Measurements from ENCODE around the gene KRTAP13-1.

- TF ChIP-seq CTCF (IDR thresholded peaks at IDR 0.05) (no peak), SIN3A (IDR thresholded peaks at IDR 0.05; ENCODE audit: borderline replicate concordance, insufficient read depth, low read depth, low read length) (no peak)
Observed at GRCh38 chr21:30444204-30444603, 48.4 kb downstream of the KRTAP13-1 start.
